Stimulated activated CD4-positive, alpha-beta T cell treated with anti-CD3 and anti-CD28 coated beads, Interleukin-2, amount 100 ng/mL, for 4 hours (primary cell): ENCODE measurements around the gene SLC4A2.

Experiments
- DNase-seq: peaks from one replicate; pipeline ENCODE4 v3.0.0-alpha.2; 2020; ENCODE audit warnings: low read depth

The SLC4A2 gene

DNA sequence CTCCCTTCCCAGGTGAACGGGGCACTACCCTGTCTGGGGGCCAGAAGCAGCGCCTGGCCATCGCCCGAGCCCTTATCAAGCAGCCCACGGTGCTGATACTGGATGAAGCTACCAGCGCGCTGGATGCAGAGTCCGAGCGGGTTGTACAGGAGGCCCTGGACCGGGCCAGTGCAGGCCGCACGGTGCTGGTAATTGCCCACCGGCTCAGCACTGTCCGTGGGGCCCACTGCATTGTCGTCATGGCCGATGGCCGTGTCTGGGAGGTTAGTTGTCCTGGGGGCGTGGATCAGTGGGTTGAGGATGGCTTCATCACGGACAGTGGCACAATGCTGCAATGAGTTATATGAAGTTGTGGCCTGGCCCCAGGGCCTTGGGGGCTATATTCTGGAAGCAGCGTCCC, 15.4 kb upstream of the SLC4A2 start:
- no peak for DNase-seq

DNA sequence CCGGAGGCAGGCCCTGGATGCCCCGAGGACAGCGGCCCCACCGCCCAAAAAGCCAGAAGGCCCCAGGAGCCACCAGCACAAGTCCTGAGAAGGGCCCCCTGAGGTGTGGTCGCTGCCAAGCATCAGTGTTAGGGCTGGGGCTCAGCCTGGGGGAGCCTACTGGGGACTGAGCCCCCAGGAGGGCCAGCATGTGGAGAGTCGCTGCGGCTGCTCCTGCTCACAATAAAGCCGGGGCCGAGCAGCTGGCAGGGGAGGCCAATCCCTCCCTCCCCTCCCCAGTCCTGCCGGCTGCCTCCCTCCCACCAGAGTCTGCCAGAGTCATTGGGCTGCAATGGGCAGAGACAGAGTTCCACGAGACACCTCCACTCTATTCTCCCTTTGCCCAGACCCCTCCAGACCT, 14.1 kb upstream of the SLC4A2 start:
- DNase-seq = no peak

DNA sequence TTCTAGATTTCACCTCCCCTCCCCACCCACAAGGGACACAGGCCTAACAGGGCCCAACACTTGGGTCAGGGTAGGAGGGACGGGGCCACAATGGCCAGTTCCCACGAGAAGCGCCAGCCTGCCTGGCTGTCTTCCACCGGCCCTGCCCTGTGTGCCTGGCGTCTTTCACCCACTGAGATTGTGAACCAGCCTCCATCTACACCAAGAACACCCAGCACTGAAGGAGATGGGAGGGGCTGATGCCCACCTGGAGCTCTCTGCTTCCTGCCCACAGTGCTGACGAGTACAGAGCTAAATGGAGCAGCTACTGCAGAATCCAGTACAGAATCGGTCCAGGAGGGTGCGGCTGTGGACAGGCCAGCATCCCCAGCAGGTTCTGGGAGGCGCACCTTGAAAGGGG, 13.4 kb upstream of the SLC4A2 start:
- no peak for DNase-seq

DNA sequence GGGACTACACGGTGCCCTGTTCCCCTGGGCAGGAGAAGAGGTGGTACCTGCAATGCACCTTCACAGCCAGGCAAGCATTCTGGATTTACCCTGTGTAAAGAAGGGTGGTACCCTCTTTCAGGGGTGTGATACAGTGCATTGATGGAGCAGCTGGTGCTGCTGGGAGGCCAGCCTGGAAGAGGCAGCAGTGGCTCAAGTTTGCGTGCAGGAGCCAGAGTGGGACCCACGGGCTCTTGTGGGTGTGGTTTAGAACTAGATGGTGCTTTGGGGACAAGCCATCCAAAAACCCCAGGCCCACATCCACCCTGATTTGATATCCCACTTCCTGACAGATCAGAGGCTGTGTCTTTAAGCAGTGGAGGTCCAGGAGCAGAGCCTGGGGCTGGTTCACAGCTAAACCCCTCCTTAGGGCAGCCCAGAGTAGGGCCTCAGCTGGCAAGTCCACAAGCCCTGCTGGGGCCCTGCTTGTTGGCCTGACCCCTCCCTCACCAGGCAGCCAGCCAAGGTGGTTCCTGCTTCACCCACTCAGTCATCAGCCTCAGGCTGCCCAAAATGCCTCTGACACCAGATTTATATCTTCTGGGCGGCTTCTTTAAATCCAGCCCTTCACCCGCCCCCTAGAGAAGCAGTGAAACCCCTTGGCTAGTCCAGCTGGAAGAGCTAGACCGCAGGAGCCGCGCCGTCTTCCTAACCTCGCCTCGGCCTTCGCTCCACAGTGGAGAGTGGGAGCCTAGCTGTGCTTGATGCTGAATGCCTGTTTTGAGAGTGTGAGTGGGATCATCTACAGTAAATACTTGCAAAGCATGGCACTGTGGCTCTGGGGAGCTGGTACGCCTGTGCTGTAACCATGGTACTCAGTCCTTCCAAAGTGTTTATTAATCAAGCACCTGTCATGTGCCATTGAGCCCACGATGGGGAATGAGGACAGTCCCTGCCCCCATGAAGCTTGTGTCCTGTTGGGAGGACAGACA, 12.5 kb upstream of the SLC4A2 start:
- no peak for DNase-seq

DNA sequence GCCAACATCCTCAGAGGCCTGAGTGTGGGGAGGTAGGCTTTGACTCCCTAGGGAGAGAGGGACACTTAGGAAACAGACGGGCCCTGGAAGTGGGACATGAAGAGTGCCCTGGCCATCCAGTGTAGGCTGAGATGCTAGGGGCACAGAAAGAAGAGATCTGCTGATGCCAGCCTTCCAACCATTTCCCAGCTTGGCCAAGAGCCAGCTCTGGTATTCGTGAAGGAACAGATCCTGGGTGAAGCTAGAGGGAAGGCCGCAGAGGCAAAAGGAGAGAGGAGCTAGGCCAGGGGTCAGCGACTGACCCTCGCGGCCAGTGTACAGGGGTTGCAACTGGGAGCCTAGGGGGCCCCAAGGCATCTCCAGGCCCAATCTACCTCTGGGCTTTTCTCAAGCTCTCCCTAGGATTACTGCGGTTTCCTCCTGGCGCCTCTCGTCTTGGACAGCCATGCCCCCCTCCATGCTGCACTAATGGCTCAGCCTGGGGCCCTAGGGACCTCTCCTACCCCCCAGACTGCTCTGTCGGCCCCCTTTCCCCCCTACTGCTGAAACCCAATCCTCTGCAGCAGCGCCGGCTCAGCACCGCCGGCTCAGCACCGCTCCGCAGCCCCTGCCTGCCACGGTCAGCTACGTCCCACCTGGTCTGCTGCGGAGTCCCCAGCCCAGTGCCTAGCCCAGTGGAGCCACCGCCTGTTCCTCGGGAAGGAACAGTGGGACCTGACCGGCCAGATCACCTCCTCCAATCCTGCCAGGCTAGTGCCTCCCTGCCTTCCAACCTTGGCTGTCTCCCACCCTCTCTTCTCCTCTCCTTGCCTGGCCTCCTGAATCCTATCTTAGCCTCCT, 11.2 kb upstream of the SLC4A2 start, which contains the start of gene ASIC3:
Gene ASIC3, plus strand, starts transcription at position 556 of the 840 bp plus-strand sequence. CDS start 355 bp downstream, outside the sequence.
- no peak for DNase-seq

DNA sequence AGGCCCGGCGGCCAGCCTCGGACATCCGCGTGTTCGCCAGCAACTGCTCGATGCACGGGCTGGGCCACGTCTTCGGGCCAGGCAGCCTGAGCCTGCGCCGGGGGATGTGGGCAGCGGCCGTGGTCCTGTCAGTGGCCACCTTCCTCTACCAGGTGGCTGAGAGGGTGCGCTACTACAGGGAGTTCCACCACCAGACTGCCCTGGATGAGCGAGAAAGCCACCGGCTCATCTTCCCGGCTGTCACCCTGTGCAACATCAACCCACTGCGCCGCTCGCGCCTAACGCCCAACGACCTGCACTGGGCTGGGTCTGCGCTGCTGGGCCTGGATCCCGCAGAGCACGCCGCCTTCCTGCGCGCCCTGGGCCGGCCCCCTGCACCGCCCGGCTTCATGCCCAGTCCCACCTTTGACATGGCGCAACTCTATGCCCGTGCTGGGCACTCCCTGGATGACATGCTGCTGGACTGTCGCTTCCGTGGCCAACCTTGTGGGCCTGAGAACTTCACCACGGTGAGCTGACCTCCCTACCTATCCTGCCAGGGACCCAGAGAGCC, 10.4 kb upstream of the SLC4A2 start:
- no peak for DNase-seq

DNA sequence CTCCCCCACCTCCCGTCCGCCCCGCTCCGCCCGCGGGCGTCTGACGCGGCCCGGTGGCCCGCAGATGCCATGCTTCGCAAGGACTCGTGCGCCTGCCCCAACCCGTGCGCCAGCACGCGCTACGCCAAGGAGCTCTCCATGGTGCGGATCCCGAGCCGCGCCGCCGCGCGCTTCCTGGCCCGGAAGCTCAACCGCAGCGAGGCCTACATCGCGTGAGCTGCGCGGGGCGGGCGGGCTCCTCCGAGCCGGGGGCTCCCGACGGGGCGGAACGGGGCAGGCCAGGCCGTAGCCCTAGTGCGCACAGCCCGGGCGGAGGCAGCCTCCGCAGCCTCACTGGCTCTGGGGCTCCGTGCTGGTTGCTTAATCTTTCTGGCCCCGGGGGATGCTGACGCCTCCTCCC, 8.3 kb upstream of the SLC4A2 start:
- DNase-seq = peak; percentile 19

DNA sequence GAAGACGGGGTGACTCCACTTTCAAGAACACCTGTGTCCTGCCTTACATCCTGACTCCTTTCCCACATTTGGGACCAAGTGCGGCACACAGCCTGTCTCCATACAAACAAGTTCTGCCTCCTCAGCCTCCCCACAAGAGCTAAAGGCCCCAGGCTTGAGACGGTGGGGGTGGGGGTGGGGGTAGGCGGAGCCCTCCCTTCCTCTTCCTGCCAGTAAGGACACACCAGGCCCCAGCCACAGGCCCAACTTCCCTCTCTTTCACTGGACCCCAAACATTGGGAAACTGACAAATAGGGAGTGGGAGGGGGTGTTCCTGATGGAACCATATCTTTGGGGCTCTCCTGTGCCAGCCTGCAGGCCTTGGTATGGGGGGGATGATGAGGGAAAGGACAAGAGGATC, 6.3 kb upstream of the SLC4A2 start:
- DNase-seq = no peak

DNA sequence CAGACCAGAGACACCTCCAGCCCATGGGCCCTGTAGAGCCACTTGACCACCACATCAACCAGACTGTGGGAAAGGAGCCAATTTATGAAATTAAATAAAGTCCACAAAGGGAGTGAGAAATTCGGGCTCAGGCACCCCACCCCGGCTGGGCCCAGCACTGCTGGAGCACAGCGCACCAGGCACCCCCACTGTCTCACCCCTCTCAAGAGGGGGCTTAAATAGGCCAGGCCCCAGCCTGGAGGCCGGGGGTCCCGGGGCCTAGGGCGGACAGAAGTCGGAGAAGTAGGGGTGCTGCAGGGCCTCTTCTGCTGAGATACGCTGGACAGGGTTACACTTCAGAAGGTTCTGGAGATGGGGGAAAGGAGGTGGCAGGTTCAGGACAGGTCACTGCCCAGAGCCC, 5.6 kb upstream of the SLC4A2 start:
- no peak for DNase-seq

DNA sequence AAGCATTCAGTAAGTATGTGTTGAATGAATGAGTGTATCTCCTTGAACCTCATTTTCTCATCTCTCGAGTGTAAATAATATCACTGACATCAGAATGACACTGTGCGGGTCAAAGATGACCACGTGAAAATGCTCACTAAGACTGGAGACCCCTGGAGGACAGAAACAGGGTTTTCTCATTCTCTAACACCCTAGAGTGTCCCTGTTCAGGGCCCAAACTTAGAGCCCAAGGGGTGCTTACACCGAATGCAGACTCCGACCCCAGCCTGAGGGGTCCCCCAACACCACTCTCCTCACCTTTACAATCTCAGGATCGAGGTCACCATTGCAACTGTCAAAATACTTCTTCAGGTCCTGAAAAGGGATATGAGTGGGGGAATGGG, 3.1 kb upstream of the SLC4A2 start:
- DNase-seq = no peak

DNA sequence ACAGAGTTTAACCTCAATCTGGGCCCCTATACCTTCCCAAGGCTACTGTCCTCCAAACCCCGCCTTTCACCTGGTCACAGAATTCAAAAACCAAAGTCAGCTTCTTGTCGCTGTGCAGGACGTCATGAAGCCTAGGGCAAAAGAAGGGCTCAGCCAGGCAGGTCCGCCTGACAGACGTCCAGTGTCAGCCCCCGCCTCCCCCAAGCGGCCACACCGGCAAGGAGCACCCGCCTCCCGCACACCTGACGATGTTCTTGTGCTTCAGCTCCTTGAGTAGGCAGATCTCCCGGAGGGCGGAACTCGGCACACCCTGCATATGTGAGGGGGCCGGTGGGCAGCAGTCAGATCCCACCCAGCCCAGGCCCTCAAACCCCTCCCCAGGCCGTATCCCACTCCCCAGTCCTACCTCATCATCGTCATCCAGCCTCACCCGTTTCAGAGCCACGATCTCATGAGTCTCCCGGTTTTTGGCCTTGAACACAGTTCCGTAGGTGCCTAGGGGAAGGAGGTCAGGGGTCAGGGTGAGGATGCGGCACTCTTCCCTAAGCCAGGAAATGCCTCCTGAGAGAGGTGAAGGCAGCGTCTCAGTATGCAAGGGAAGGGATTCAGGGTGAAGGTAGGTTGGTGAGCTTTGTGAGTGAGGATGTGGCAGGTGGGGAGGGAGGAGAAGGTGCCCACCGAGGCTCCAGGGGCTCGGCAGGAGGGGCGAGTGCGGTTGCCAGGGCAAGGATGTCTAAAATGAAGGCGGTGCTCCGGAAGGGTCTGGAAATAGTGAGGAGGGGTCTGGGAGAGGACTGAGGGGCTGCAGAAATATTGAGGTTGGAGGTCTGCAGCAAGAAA, 2.5 kb upstream of the SLC4A2 start:
- DNase-seq = no peak

DNA sequence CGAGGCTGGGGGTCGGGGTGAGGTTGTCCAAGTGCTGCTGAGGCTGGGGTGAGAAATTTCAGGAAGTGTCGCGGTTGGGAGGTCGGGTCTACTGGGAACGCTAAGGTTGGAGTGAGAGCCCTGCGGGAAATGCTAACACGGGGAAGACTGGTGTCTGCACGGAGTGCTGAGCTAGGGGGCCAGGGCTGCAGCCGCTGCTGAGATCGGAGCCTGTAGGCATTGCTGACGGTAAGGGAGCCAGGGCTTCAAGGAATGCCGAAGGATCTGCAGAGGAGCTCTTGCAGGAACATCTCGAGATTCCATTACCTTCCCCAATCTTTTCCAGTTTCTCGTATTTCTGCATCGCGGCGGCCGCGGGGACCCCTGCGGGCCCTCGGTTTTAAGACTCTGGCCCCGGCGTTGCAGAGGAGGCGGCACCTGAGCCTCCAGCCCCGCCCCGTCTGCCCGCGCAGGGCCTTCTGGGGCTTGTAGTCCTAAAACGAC, 1.8 kb upstream of the SLC4A2 start, which contains the start of gene CDK5:
Gene CDK5, minus strand, starts transcription at position 392 of the 483 bp plus-strand sequence. Its CDS starts 49 bp downstream, at position 343.
- no peak for DNase-seq

DNA sequence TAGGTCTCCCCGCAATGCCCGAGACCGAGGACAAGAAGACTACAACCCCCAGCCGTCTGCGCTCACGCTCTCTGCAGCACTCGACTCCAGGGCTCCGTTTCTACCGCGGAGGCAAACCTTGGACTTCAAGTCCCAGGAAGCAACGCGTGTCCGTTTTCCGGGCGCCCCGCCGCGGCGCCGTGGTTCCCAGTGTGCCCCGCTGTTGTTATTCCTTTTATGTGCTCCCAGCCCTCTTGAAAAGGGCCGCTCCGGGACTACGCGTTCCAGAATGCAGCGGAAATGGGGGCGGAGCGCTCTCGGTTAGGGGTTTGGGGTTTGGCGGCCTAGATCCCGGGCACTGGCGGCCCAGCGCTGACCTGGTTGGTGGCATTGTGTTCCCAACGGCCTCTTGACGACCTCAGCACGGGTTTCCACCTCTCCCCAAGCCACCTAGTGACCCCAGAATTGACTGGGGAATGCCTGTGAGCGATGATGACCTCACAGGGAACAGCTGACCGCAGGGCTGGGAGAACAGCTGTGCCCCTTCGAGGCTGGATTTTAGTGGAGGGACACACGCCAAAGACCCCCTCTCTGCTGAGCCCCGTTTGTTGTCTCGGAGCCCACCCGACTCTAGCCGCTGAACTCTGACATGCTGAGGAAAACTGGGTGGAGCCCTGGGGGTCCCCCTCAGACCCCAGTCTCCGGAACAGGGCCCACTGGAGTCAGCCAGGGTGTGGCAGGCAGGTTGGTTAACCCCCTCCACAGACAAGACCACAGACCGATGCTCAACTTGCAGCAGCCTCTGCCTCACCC, 1.2 kb upstream of the SLC4A2 start:
- DNase-seq = peak; percentile 96

DNA sequence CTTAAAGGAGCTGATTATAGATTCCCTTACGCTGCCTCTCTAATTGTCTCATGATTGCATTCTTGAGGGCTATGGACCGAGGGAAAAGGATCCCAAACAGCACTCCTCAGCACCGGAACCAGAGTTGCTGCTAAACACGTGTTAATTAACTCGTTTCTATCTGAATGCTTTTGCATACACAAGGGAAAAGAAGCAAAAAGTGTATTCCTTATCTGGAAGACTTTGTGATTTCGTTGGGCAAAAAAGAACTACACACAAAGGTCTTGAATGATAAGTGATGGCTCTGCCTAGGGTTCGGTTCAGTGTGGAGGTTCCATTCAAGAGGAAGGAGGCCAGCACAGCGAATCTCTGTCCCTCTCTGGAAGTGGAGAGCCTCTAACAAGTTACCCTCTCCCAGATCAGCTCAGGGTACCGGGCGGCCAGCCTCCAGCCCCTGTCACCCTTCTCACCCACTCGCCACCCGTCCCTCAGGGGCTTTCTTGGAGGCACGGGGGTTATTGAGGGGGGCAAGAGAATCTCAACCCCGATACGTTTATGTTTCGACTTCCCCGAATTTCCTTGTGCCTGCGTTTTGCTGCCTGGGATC, 515 bp upstream of the SLC4A2 start:
- DNase-seq = no peak

DNA sequence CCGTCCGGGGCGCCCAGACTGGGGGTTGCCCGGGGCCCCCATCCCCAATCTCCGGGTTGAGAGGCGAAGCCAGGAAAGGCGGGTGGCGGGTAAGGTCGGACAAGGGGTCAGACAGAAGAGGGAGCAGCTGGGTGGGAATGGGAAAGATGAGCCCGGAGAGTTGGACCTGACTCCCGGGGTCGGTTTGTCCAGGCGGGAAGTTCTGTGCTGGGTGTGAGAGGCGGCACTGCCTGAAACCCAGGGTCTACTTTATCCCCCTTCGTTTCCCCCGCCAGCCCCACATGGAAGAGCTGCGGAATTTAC, 675 bp downstream of the SLC4A2 start:
- no peak for DNase-seq

DNA sequence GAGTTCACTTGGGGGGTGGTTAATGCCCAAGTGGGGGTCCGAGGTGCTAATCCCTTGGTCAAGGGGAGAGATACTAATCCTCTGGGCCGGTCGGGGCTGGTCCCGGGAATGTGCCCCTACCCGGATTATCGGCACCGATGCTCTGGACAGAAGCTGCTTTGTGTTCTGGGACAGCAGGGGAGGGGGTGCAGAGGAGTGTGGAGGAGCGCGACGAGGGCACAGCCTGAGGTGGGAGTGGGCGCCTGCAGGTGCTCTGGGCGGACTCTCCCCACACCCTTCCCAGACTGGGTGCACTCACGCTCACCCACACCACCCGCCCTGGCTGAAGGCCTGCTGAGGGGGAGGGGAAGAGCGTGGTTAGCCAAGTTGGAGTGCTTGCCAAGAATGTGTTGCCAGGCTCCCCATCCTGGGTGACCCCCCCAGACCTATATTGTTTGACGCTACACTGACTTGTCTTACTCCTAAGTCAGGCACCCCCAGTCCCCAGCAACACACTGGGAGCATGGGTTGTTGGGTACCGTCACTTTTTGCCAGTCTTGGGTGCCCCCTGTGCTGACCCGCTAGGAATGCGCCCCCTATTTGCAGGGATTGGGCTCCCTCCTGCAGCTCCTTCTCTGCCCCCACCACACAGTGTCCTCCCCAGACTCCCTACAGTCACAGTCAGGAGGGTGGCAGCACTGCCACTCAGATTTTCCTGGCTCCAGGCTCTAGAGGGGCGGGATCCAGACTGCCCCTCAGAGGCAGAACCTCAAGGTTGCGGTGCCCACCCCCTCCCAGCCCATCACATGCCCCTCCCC, 1.2 kb downstream of the SLC4A2 start:
- DNase-seq = no peak

DNA sequence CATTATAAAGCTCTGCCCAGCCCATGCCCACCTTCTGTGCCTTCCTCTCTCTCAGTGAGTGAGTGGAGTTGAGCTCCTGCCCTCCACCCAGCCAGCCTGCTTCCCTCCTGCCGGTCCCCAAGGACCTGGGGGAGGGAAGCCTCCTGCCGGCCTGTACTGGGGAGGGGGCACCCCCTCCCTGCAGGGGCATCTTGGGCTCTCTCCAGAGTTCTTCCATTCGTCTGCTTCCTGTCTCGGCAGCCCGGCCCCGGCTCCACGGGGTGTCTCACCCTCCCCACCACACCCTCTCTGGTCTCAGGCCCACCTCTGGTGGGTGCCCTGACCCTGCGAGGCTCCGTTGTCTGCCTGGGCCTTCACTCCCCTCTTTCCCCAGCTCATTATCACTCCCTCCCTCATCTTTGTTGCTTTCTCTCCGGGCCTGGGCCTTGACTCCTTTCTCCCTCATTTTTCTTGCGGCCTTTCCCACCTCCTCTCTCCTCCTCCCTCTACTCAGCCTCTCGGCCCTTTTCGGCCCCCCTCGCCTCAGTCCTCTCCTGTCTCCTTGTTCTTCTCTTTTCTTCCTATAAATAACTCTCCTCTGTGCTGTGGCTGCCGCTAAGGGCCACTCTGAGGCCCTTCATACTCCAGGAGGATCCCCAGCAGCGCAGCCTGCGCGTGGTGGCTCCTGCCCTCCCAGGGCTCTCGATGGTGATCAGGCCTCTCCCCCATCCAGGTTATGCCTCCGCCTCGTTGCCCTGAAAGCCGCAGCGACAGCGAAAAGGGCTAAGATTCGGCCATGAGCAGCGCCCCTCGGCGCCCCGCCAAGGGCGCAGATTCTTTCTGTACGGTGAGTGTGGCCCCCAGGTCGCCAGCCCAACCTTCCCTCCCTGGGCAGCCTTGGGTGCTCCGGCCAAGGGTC, 2.1 kb downstream of the SLC4A2 start:
- DNase-seq = no peak

DNA sequence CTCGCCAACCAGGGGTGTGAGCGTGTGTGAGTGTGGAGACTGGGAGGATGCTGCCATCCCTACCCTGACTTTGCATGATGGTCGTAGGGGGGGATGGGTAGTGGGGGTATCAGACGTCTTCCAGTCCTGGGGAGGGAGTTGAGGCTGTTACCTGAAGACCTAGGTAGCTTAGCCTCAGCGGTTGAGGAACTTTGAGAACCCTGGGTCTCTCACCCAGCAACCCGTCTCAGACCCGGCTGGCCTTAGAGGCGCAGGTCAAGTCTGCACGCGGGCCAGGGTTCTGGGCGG, 2.7 kb downstream of the SLC4A2 start:
- no peak for DNase-seq
